8988T (cell line): ENCODE measurements around the gene TIMELESS.
"Not testable (repeated sequence)": the region's sequence is repeated elsewhere in the genome, so short reads cannot be mapped to it uniquely, and the experiment has no call there.

Experiments used
- DNase-seq: peaks from one replicate; pipeline ENCODE4 v3.0.0; 2011

Gene TIMELESS

DNA sequence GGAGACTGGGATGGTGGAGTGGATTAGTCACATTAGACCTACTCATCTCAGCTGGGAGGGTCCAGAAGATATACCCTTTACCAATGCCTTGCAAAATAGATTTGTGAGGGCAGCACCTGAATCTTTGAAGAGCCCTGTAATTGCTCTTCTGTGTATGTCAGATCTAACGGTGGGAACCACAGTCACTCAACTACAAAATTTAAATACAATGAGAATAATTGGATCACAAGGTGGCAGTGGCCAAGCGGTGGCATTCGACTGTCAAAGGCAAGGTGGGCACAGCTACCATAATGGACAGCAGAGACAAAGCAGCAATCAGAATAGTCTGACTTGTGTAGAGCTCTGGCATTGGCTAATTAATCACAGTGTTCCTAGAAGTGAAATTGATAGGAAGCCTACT lies 49.8 kb downstream of the TIMELESS start:
- DNase-seq: not testable (repeated sequence)

- no peak for DNase-seq
These were observed 50.9 kb downstream of the TIMELESS start for GRCh38 chr12:56398324-56398723.

- DNase-seq: no peak
These were observed 56.9 kb downstream of the TIMELESS start for GRCh38 chr12:56392331-56392730.

DNA sequence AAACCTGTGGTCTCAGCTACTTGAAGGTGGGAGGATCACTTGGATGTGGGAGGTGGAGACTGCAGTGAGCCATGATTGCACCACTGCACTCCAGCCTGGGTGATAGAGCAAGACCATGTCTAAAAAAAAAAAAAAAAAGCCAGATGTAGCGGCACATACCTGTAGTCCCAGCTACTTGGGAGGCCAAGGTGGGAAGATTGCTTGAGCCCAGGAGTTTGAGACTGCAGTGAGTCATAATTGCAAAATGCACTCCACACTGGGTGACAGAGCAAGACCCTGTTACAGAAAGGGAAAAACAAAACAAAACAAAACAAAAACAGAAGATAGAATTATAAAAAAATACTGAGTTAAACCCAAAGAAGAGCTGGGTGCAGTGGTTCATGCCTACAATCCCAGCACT lies 57.5 kb downstream of the TIMELESS start:
- DNase-seq: no peak

- DNase-seq: no peak
These were observed 59.8 kb downstream of the TIMELESS start for GRCh38 chr12:56389412-56389811.

- DNase-seq: no peak
These were observed 62.0 kb downstream of the TIMELESS start for GRCh38 chr12:56387152-56387736.

DNA sequence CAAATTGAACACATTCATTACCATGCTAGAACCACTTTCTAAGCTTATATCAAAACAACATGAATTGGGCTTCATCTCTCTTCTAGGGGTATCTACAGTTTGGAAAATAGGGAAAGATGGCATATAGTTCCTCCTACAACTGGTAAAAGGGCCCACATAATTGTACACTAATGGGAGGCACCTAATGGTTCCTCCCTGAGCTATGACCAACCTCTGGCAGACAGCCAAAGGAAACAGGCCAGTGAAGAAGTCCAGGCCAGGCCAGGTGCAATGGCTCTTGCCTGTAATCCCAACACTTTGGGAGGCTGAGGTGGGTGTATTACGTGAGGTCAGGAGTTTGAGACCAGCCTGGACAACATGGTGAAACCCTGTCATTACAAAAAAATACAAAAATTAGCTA lies 63.4 kb downstream of the TIMELESS start:
- no peak for DNase-seq

DNA sequence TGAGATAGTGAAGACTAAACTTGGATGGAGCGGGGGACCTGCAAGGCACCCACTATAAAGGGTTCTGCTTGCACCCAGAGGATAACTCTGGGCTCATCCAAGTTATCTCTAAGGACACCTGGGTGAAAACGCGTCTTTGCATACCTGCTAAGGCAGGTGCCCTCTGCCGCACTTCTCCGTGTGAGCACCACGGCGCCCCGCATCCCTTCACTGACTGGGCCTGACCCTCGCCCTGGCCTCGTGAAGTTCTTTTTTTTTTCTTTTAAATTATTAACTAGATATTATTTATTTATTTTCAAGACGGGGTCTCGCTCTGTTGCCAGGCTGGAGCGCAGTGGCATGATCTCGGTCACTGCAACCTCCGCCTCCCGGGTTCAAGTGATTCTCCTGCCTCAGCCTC lies 66.6 kb downstream of the TIMELESS start:
- DNase-seq: no peak

- DNase-seq: no peak
These were observed 71.3 kb downstream of the TIMELESS start for GRCh38 chr12:56377989-56378316.

- DNase-seq: no peak
These were observed 71.8 kb downstream of the TIMELESS start for GRCh38 chr12:56377310-56377988.

GRCh38 chr12:56375598-56376434 lies 73.4 kb downstream of the TIMELESS start:
- DNase-seq: no peak

DNA sequence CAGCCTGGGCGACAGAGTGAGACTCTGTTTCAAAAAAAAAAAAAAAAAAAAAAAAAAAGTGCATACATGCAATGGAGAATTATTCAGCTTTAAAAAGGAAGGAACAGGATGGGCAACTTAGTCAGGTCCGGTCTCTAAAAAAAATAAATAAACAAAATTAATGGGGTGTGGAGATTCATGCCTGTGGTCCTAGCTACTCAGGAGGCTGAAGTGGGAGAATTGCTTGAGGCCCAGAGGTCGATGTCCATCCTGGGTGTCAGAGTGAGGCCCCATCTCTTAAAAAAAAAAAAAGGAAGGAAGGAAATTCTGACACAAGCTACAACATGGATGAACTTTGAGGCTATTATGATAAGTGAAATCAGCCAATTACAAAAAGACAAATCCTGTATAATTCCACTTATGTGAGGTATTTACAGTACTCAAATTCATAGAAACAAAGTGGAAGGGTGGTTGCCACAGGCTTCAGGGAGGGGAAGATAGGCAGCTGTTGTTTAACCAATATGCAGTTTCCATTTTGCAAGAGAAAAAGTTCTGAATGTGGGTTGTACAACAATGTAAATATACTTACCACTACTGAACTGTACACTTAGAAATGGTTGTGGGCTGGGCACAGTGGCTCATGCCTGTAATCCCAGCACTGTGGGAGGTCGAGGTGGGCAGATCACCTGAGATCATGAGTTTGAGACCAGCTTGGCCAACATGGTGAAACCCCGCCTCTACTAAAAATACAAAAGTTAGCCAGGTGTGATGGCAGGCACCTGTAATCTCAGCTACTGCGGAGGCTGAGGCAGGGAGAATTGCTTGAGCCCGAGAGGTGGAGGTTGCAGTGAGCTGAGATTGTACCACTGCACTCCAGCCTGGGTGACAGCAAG lies 74.3 kb downstream of the TIMELESS start:
- DNase-seq: no peak

DNA sequence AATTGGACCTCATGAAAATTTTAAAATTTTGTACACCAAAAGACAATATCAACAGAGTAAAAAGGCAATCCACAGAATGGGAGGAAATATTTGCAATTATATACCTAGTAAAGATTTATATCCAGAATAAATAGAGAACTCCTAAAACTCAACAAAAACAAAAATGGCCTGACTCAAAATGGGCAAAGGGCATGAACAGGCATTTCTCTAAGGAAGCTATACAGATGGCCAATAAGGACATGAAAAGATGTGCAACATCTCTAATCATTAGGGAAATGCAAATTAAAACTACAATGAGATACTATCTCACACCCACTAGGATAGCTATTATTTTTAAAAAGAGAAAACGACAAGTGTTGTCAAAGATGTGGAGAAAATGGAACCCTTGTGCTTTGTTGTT lies 75.7 kb downstream of the TIMELESS start:
- no peak for DNase-seq

DNA sequence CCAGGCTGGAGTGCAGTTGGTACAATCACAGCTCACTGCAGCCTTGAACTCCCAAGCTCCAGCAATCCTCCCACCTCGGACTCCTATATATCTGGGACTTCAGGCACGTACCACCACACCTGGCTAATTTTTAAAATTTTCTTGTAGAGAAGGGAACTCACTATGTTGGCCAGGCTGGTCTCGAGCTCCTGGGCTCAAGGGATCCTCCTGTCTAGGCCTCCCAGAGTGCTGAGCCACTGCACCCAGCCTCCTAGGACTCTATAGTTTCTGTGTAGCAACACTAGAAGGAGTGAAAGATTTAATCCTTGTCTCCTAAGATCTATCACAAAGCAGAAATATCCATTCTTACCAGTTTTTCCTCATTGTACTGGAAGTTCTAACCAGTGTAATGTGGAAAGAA lies 82.3 kb downstream of the TIMELESS start:
- DNase-seq: no peak
